ENCODE measurements around the gene EIF5B.

The EIF5B gene

DNA sequence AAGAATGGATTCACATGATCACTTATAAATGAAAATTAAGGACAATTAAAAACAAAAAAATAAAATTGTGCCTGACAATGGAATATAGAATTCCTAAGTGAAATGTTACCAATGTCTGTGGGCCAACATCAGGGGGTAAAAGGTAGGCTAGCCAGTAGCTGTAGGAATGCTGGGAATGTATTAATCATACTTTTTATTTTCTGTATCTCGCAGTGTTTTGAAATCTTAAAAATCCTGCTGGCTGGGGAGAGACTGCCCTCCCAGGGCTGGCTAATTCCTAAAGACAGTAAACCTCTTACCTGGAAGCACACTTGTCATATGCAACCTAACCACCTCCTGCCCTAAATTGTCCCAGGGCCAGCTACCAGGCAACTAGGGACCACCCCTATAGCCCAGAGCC, 82.8 kb downstream of the EIF5B start:
- DNase-seq: no peak

DNA sequence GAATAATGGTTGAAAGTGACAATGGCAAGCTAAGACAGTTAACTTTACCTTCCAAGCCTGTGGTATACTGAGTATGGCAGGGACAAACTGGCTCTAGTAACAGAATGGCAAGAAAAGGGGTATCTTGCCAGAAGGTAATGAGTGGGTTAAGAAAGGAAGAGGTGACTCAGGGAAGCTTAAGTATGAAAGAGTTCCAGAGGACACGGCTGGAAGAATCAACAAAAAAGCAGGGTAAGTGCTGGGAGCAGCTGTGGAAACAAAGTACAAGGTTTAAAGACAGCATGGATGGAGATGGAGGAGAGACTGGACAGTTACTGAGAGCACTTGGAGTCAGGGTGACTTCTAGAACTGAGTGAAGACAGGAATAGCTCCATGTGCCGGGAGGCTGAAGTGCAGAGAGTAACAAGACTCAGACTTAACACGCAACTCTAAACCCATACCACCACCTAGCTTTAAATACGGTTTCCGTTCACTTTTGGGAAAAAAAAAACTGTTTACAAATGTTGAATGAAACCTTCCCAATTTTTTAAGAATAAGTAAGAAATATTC, 83.6 kb downstream of the EIF5B start:
- no peak for DNase-seq

DNA sequence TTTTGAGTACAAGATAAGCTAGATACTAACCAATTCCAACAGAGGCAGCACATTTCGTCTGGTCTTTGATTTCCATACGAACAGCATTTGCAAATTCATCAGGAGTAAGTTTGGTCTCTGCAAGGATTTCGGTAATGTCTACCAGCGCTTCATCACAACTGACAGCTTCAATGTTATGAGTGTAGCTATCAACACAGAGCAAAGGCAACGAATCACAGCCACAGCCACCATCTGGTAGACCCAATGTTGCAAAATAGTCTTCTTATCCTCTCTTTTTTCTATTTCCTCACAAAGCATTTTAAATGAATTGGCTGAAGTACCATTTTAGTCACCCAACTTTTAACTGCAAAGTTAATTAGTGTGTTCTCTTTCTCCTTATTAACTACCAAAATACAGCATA, 84.3 kb downstream of the EIF5B start:
- DNase-seq: no peak

- DNase-seq: no peak
Observed at GRCh38 chr2:99422599-99422998, 85.4 kb downstream of the EIF5B start.

DNA sequence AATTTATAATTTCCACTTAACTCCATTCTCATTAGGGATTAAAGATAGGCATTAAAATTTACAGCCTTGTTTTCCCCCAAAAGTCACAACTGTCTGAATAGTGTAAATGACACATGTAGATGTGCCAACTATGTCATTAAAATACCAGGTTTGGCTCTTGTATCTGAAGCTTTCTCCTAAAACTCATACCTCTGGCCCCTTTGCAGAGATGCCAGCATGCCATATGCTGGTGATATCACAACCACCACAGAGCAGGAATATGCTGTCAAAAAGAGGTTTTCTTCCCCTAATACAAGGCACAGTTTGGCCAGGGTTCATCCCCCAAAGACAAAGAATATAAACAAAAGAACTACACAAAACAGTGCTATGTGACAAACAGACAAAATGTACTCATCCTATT, 87.2 kb downstream of the EIF5B start:
- no peak for DNase-seq

DNA sequence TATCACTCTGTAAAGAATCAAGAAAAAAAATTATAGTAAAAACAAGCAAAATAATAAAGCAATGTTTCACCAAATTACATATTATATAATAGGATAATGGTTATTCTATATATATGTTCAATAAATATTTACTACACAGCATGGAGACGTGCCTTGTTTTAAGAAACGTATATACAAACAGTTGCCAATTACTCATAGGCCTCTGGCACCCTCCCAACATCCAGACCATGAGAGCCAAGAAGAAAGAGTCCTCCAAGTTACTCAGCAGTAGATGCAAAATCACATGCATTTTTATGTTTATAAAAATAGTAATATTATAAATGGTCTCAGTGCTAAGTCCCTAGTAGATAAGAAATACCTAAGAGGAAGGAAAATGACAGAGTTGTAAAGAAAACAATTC, 87.8 kb downstream of the EIF5B start:
- DNase-seq: peak; percentile 58

DNA sequence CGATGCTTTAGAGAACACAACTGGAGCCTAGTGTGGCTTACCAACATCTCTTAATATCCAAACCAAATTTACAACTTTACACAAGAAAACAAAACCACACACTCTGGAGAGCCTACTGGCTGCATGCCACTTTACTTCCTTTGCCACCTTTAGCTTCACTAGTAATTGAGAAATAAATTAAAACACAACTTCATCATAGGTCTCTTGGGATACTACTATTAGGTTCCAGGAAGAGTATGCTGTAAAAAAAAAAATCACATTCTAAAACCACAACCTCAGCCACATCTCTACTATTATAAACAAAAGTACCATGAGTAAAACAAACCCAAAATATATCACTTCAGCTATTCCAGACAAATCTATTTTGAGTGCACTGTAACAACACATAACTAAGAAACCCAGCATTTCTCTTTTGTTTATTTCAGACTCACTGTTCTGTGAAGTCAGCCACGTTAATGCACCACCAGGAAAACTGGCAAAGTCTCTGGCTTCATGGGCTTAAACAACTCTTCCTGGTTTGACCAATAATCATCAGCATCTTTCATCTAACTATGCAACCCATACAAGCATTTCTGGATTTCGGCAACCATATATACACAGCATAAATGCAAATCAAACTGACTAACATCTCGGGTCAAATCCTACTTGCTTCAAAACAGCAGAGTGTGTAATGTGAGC, 93.6 kb downstream of the EIF5B start:
- DNase-seq: no peak

DNA sequence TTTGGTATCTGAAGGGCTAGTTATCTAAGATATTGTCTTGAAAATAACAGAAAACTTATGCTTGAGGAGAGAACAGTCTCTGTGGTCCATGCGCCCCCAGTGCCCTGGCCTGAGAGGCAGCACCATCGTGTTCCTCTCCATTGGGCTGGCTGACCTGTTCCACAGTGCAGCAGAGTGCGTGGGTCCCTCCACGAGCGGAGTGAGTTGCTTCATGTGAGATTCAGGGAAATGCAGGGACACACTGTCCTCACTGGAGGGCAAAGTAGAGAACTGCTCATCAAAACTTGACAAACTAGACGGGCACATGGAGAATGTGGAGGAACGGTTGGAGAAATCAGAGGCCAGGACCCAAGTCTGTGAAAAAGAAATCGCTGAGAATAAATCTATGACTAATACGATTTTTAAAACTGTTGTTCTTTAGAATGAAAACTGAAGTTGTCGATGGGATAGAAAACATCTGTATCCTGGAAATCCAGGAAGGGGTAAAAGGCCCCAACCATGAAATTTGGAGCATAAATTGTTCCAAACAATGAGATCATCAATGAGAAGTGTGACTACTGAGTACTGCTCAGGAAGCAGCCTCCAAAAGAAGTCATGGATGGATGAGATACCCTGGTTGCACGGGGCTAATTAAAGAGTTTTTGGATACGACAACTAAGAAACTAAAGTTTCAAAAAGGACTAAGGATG, 94.5 kb downstream of the EIF5B start:
- no peak for DNase-seq

GRCh38 chr2:99433340-99433739, 96.2 kb downstream of the EIF5B start:
- DNase-seq: no peak

DNA sequence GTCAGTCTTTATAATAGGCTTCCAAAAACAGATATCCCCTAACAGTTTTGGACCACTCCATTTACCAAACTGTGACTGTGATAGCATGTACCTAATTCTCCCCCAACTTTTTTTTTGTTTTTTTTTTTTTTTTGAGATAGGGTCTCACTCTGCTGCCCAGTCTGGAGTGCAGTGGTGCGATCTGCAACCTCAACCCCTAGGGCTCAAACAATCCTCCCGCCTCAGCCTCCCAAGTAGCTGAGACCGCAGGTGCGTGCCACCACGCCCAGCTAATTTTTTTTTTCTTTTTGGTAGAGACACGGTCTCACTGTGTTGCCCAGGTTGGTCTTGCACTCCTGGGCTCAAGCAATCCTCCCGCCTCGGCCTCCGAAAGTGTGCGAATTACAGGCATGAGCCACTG, 99.7 kb downstream of the EIF5B start:
- no peak for DNase-seq

DNA sequence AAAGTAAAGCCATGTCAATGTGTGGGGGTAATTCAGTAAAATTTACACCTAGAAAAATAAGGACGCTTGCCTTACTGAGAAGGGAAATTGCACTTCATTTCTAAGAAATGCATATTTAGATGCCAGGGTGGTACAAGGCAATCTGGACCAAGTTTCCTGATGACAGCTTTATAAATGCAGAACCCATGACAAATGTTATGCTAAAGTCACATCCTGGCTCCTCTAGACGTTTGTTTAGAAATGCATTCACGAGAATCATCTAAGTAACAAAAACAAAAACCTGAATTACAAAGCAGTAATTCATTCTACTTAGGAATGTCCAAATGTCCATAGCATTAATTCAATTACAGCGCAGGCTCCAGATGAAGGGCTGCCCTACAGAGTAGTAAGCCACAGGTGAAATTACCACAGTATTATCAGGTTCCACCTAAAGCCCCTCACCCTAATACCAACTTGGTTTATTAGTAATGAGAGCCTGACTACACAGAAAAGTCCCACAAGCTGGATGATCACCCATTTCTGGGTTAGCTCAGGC, 102.8 kb downstream of the EIF5B start:
- DNase-seq: no peak

- no peak for DNase-seq
Observed at GRCh38 chr2:99442837-99443236, 105.6 kb downstream of the EIF5B start.

DNA sequence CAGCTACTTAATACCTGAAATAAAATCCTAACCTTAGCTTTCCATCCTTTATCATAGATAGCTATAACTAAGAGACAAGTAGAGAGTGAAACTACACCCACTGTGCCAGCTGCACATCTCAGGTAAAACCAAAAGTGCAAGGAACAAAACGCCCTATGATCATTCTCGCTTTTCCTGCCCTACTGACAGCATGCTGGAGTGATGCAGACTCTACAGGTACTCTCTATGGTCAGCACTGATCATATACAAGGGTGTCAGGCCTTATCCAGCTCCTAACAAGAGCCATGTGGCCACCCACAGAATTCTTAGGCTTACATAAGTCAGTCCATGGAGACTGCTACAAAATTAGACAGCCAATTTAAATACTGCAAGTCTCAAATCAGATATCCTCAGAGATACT, 107.0 kb downstream of the EIF5B start:
- DNase-seq: no peak

DNA sequence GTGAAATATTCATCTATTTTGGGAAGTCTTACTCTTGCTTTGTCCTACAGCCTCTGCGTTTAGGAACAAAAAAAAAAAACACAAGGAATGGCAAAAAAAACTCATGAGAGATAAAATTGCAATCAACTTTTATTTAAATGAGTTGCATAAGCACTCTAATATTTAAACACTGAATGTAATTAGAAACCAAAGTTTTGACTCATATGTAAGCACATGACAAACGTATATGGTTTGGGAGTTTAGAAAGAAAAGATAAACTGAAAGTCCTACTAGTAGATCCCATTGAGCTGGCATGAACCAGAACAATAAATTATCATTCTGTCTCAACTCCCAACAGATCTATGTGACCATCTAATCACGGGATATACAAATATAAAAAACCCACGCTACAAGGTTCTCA, 107.9 kb downstream of the EIF5B start:
- DNase-seq: no peak

GRCh38 chr2:99448556-99448955, 111.4 kb downstream of the EIF5B start:
- no peak for DNase-seq

DNA sequence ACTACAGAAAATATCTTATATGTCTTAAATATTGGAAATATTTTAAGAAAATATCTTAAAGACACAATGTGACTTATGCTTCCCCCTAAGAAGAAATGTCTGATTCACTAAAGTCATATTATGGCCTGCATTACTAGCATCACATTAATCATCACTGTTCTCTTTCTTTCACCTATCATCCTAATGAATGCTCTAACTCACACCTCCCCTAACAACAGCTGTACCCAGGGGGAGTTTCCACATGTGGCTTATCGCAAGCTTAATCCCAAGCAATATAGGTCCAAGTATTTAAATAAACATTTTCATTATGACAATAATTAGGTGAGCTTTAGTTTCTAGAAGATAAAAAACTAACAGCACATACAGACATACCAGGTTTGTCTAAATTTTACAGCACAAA, 113.0 kb downstream of the EIF5B start:
- no peak for DNase-seq
